HG03439 (cell line): ENCODE data around the gene MARCHF2.

Experiments
- ATAC-seq: cut with Tn5 transposase; IDR thresholded peaks from one replicate; pipeline ENCODE4 v1.9.1; 2021; ENCODE audit warnings: mild to moderate bottlenecking, moderate library complexity; ENCODE audit not compliant: unreplicated experiment

MARCHF2 gene

GRCh38 chr19:8473648-8474476 is 60.8 kb downstream of the MARCHF2 start:
- ATAC-seq = peak; percentile 44

- ATAC-seq = no peak
Measured at GRCh38 chr19:8475005-8475404, 61.9 kb downstream of the MARCHF2 start.

- ATAC-seq = no peak
Measured at GRCh38 chr19:8476524-8476923, 63.4 kb downstream of the MARCHF2 start.

GRCh38 chr19:8477889-8478288 is 64.8 kb downstream of the MARCHF2 start:
- ATAC-seq = no peak

GRCh38 chr19:8478598-8478997 is 65.5 kb downstream of the MARCHF2 start:
- no peak for ATAC-seq

- ATAC-seq = no peak
Measured at GRCh38 chr19:8481201-8481600, 68.1 kb downstream of the MARCHF2 start.

GRCh38 chr19:8481616-8482015 is 68.5 kb downstream of the MARCHF2 start:
- ATAC-seq = no peak

GRCh38 chr19:8482696-8483095 is 69.6 kb downstream of the MARCHF2 start:
- ATAC-seq = no peak

GRCh38 chr19:8483165-8483564 is 70.1 kb downstream of the MARCHF2 start:
- no peak for ATAC-seq

GRCh38 chr19:8484331-8484894 is 71.3 kb downstream of the MARCHF2 start:
- no peak for ATAC-seq

GRCh38 chr19:8485561-8486371 is 72.7 kb downstream of the MARCHF2 start:
- ATAC-seq = no peak

- peak; percentile 8 for ATAC-seq
Measured at GRCh38 chr19:8486661-8487136, 73.6 kb downstream of the MARCHF2 start.

GRCh38 chr19:8487137-8487851 is 74.2 kb downstream of the MARCHF2 start:
- peak; percentile 46 for ATAC-seq

GRCh38 chr19:8488365-8488764 is 75.3 kb downstream of the MARCHF2 start:
- ATAC-seq = no peak
